ENCODE measurements around the gene PHRF1. TPM values are rescaled to one million over a fixed set of nuclear protein-coding genes. Genes with fewer than 3 reads are reported as not detected.

The PHRF1 gene
- total RNA-seq, 1 donor: 27.5 TPM

DNA sequence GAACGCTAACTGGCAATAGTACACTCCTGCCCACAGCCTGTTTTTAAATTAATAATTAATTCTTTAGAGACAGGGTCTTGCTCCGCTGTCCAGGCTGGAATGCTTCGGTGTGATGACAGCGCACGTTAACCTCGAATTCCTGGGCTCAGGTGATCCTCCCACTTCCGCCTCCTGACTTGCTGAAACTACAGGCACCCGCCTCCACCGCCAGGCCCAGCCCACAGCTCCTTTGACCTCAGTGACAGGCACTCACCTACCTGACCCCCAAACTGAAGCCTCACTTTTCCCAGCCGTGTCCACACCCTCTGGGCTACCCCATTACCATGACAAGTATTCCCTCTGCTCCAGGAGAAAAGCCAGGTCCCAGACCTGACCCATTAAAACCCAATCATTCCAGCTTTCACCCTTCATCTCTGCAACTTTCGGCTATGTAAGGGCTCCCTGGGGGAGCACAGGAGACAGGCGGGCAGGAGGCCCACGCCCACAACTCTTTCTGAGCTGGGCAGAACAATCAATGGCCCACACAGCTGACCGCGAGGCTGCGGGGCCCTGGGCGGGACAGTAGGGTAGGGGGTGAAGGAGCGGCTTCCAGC lies 16.5 kb upstream of the PHRF1 start:
- H3K4me2 ChIP-seq (ENCODE audit: insufficient read depth, low read length): peak overlapping the region; percentile 85
- no peaks in the 10 kb centered on the region for H3K9me3 ChIP-seq (ENCODE audit: low read depth, low read length)
- H3K4me3 ChIP-seq (ENCODE audit: insufficient read depth, low read length): peak overlapping the region; percentile 75

GRCh38 chr11:560305-561147 lies 15.7 kb upstream of the PHRF1 start, which contains the start of the genes LMNTD2 and RASSF7:
TSS of gene LMNTD2 (minus strand) at chr11:560738. CDS start at chr11:560716, 22 bp downstream.
TSS of gene RASSF7 (plus strand) at chr11:560970. CDS start at chr11:561769, 799 bp downstream.
- Histone ChIP-seq H3K4me2 (ENCODE audit: insufficient read depth, low read length) (peak within 1 kb of the TSS; percentile 85), H3K4me1 (ENCODE audit: insufficient read depth, low read length) (peaks cover 8% of the 10 kb centered on the region), H3K9me3 (ENCODE audit: low read depth, low read length) (no peaks in the 10 kb centered on the region), H3K36me3 (ENCODE audit: insufficient read depth, low read length) (no peaks in the 10 kb centered on the region), H3K4me3 (ENCODE audit: insufficient read depth, low read length) (peak within 1 kb of the TSS; percentile 75), H3K27me3 (ENCODE audit: insufficient read depth, low read length) (peaks cover 29% of the 10 kb centered on the region), H2AFZ (ENCODE audit: low read length) (peak within 1 kb of the TSS; percentile 56), H3K79me2 (ENCODE audit: insufficient read depth, low read length) (no peaks in the 10 kb centered on the region), H4K20me1 (ENCODE audit: insufficient read depth, low read length) (peaks cover 5% of the 10 kb centered on the region), H3K27ac (ENCODE audit: low read depth, low read length) (no peak within 1 kb of the TSS)
- peak; percentile 100 for DNase-seq (ENCODE audit: insufficient read length, low spot score, missing footprints)
- no peak for TF ChIP-seq CTCF (IDR thresholded peaks at IDR 0.05; ENCODE audit: extremely low read depth, low read depth, low read length)

More for the DNA sequence above, 16.5 kb upstream of the PHRF1 start:
- DNase-seq (ENCODE audit: insufficient read length, low spot score, missing footprints): peak; percentile 93
- H4K20me1 ChIP-seq (ENCODE audit: insufficient read depth, low read length): peaks cover 5% of the 10 kb centered on the region
- H3K36me3 ChIP-seq (ENCODE audit: insufficient read depth, low read length): no peaks in the 10 kb centered on the region
- H3K4me1 ChIP-seq (ENCODE audit: insufficient read depth, low read length): peaks cover 8% of the 10 kb centered on the region
- no peak overlapping the region for H3K27ac ChIP-seq (ENCODE audit: low read depth, low read length)
- H3K27me3 ChIP-seq (ENCODE audit: insufficient read depth, low read length): peaks cover 33% of the 10 kb centered on the region
- TF ChIP-seq CTCF (IDR thresholded peaks at IDR 0.05; ENCODE audit: extremely low read depth, low read depth, low read length): no peak
- peak overlapping the region; percentile 56 for H2AFZ ChIP-seq (ENCODE audit: low read length)
- no peaks in the 10 kb centered on the region for H3K79me2 ChIP-seq (ENCODE audit: insufficient read depth, low read length)

DNA sequence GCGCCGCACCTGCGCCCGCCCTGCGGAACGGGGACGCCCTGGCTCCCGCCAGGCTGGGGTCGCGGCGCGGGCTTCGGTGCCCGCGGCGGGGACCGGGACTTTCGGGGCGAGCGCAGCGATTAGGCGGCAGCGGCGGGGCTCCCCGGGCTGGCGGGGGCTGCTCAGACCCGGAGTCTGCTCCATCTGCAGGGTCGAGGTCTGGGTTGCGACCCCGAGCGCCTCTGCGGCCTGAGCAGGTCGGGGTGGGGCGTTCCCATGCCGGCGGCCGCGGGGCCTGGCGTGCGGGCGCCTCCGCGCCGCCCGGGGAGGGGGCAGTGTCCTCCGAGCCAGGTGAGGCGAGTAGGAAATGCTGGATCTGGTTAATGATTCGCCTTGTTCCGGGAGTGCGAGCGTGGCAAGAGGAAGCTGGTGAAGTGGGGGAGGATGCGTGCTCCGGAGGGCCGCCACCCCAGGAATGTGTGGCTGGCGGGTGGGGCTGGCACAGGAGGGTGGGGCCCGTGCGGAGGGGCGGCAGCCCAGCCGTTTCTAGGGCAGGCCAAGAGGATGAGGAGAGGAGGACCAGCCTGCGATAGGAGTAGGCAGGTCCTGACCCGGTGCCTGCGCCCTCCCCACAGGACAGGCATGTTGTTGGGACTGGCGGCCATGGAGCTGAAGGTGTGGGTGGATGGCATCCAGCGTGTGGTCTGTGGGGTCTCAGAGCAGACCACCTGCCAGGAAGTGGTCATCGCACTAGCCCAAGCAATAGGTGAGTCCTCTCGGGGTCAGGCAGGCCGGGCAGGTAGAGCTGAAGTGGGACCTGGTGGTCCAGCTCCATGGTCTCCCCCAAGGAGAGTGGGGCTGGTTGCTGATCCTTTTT lies 14.9 kb upstream of the PHRF1 start:
- H3K79me2 ChIP-seq (ENCODE audit: insufficient read depth, low read length): no peaks in the 10 kb centered on the region
- DNase-seq (ENCODE audit: insufficient read length, low spot score, missing footprints): peak; percentile 92
- H2AFZ ChIP-seq (ENCODE audit: low read length): peak overlapping the region; percentile 41
- peak overlapping the region; percentile 81 for H3K4me2 ChIP-seq (ENCODE audit: insufficient read depth, low read length)
- H3K9me3 ChIP-seq (ENCODE audit: low read depth, low read length): no peaks in the 10 kb centered on the region
- peak overlapping the region; percentile 75 for H3K4me3 ChIP-seq (ENCODE audit: insufficient read depth, low read length)
- no peak for TF ChIP-seq CTCF (IDR thresholded peaks at IDR 0.05; ENCODE audit: extremely low read depth, low read depth, low read length)
- H3K27me3 ChIP-seq (ENCODE audit: insufficient read depth, low read length): peaks cover 22% of the 10 kb centered on the region
- no peak overlapping the region for H3K27ac ChIP-seq (ENCODE audit: low read depth, low read length)
- peaks cover 8% of the 10 kb centered on the region for H3K4me1 ChIP-seq (ENCODE audit: insufficient read depth, low read length)
- no peaks in the 10 kb centered on the region for H3K36me3 ChIP-seq (ENCODE audit: insufficient read depth, low read length)
- peaks cover 5% of the 10 kb centered on the region for H4K20me1 ChIP-seq (ENCODE audit: insufficient read depth, low read length)
